BJ (cell line): ENCODE results near the gene ADAM10. TPM values are rescaled to one million over a fixed set of nuclear protein-coding genes. Genes with fewer than 3 reads are reported as not detected.

Experiments used
- CTCF ChIA-PET: fragments of 350-600 bp; formaldehyde crosslinking; extraction: SDS; loops from one replicate; lab custom pipeline; 2021; ENCODE audit warnings: antibody characterized with exemption, inconsistent platforms; lab: Yijun Ruan, JAX
- POLR2A ChIA-PET: fragments of 300-600 bp; sonication (Branson Sonifier 250); formaldehyde crosslinking; extraction: SDS; loops from one replicate; lab custom pipeline; 2021; ENCODE audit warnings: antibody characterized with exemption; lab: Charles Lee
- DNase-seq: peaks from one replicate; pipeline ENCODE4 v3.0.0-alpha.2; 2011; ENCODE audit warnings: low read depth
- H3K27me3 ChIP-seq: 2 replicates; pipeline ENCODE4 v1.6.0; 2011; ENCODE audit warnings: low read length; ENCODE audit not compliant: control insufficient read depth, insufficient read depth
- H3K36me3 ChIP-seq: 2 replicates; pipeline ENCODE4 v1.5.1; 2011; ENCODE audit warnings: low read length; ENCODE audit not compliant: control insufficient read depth, insufficient read depth
- H3K4me3 ChIP-seq: 2 replicates; pipeline ENCODE4 v1.5.1; 2011; ENCODE audit warnings: low read depth, mild to moderate bottlenecking, control low read depth, low read length
- CTCF ChIP-seq: IDR thresholded peaks from 2 replicates; pipeline ENCODE4 v1.5.1; 2011; ENCODE audit warnings: low read depth, mild to moderate bottlenecking, control low read depth, inconsistent platforms, low read length, moderate library complexity; ENCODE audit not compliant: insufficient read depth
- polyA plus RNA-seq: library from polyadenylated mRNA; depleted of rRNA; stranded (reverse); fragments of >200 nt; gene quantifications from 2 replicates; pipeline ENCODE4 v1.2.3, GENCODE V29; 2011

ADAM10 gene
- polyA plus RNA-seq, 1 experiment: 106 TPM

GRCh38 chr15:58589047-58589446 is 160.5 kb downstream of the ADAM10 start:
- POLR2A ChIA-PET: no interaction called here
- Histone ChIP-seq H3K27me3 (no peaks in the 10 kb centered on the region), H3K36me3 (no peaks in the 10 kb centered on the region), H3K4me3 (no peak overlapping the region)
- no peak for TF ChIP-seq CTCF
- CTCF ChIA-PET: interaction anchor here (0.9 to 1.4 kb wide), 2 partner anchors 9 to 320 kb away, joined by 3 to 4 read pairs; no protein-coding TSS in a partner anchor
- DNase-seq: no peak

GRCh38 chr15:58588096-58588495 is 161.4 kb downstream of the ADAM10 start:
- ChIA-PET POLR2A (no interaction called here), CTCF (interaction anchor here (0.9 to 1.4 kb wide), 2 partner anchors 10 to 319 kb away, joined by 3 to 4 read pairs; no protein-coding TSS in a partner anchor)
- TF ChIP-seq CTCF: no peak
- H3K4me3 ChIP-seq: no peak overlapping the region
- H3K36me3 ChIP-seq: no peaks in the 10 kb centered on the region
- H3K27me3 ChIP-seq: no peaks in the 10 kb centered on the region
- DNase-seq: no peak

GRCh38 chr15:58587486-58587885 is 162.0 kb downstream of the ADAM10 start:
- TF ChIP-seq CTCF: no peak
- CTCF ChIA-PET: interaction anchor here (1.4 kb wide), 1 partner anchor 11 kb away, joined by 4 read pairs; no protein-coding TSS in a partner anchor
- POLR2A ChIA-PET: no interaction called here
- H3K36me3 ChIP-seq: no peaks in the 10 kb centered on the region
- no peak for DNase-seq
- H3K27me3 ChIP-seq: no peaks in the 10 kb centered on the region
- H3K4me3 ChIP-seq: no peak overlapping the region

GRCh38 chr15:58585693-58586443 is 163.6 kb downstream of the ADAM10 start:
- Histone ChIP-seq H3K4me3 (no peak overlapping the region), H3K36me3 (no peaks in the 10 kb centered on the region), H3K27me3 (no peaks in the 10 kb centered on the region)
- ChIA-PET CTCF (interaction anchor here (1.1 kb wide), 1 partner anchor 19 kb away, joined by 3 read pairs; no protein-coding TSS in a partner anchor), POLR2A (interaction anchor here (0.6 kb wide), 1 partner anchor 185 kb away, joined by 4 read pairs; the partner anchor contains the start of gene MINDY2)
- no peak for TF ChIP-seq CTCF
- DNase-seq: no peak

- Histone ChIP-seq H3K27me3 (no peaks in the 10 kb centered on the region), H3K4me3 (no peak overlapping the region), H3K36me3 (no peaks in the 10 kb centered on the region)
- ChIA-PET CTCF (interaction anchor here (1.1 kb wide), 1 partner anchor 20 kb away, joined by 3 read pairs; no protein-coding TSS in a partner anchor), POLR2A (no interaction called here)
- no peak for DNase-seq
- TF ChIP-seq CTCF: no peak
These were observed 164.6 kb downstream of the ADAM10 start for GRCh38 chr15:58584789-58585461.
